ENCODE results near the gene SNX33.
"Not testable (repeated sequence)": the region's sequence is repeated elsewhere in the genome, so short reads cannot be mapped to it uniquely, and the experiment has no call there.

Gene SNX33

GRCh38 chr15:75701071-75702003 lies 53.6 kb downstream of the SNX33 start:
- H3K9ac ChIP-seq (ENCODE audit: insufficient read length): not testable (repeated sequence)

GRCh38 chr15:75702436-75702835 lies 54.7 kb downstream of the SNX33 start:
- Histone ChIP-seq H3K9ac (ENCODE audit: insufficient read length) (no peak overlapping the region), H3K27ac (no peak overlapping the region), H3K9me3 (ENCODE audit: low read depth, low read length) (no peaks in the 10 kb centered on the region), H3K4me3 (no peak overlapping the region), H3K36me3 (ENCODE audit: insufficient read depth, low read length) (no peaks in the 10 kb centered on the region)
- no peak for DNase-seq (ENCODE audit: low read depth, low spot score)
- TF ChIP-seq EZH2 (IDR thresholded peaks at IDR 0.05) (no peak), FOXP2 (optimal IDR thresholded peaks at IDR 0.05; ENCODE audit: control extremely low read depth, extremely low read length, insufficient read depth) (no peak), POLR2AphosphoS5 (IDR thresholded peaks at IDR 0.05; ENCODE audit: borderline replicate concordance, low read depth, low read length) (no peak)

More at GRCh38 chr15:75701071-75702003, 53.6 kb downstream of the SNX33 start:
- DNase-seq (ENCODE audit: low read depth, low spot score); H3K27ac ChIP-seq; H3K4me3 ChIP-seq; H3K9me3 ChIP-seq (ENCODE audit: low read depth, low read length); H3K36me3 ChIP-seq (ENCODE audit: insufficient read depth, low read length): not testable (repeated sequence)

- H3K36me3 ChIP-seq (ENCODE audit: insufficient read depth, low read length); H3K4me3 ChIP-seq; H3K27ac ChIP-seq; H3K9ac ChIP-seq (ENCODE audit: insufficient read length); DNase-seq (ENCODE audit: low read depth, low spot score); H3K9me3 ChIP-seq (ENCODE audit: low read depth, low read length): not testable (repeated sequence)
Measured at GRCh38 chr15:75703440-75704262, 55.9 kb downstream of the SNX33 start.

GRCh38 chr15:75704263-75704615 lies 56.5 kb downstream of the SNX33 start:
- no peak overlapping the region for H3K9ac ChIP-seq (ENCODE audit: insufficient read length)

GRCh38 chr15:75704618-75705017 lies 56.9 kb downstream of the SNX33 start:
- DNase-seq (ENCODE audit: low read depth, low spot score): no peak
- Histone ChIP-seq H3K4me3 (no peak overlapping the region), H3K27ac (no peak overlapping the region), H3K9me3 (ENCODE audit: low read depth, low read length) (no peaks in the 10 kb centered on the region), H3K9ac (ENCODE audit: insufficient read length) (no peak overlapping the region), H3K36me3 (ENCODE audit: insufficient read depth, low read length) (no peaks in the 10 kb centered on the region)
- TF ChIP-seq POLR2AphosphoS5 (IDR thresholded peaks at IDR 0.05; ENCODE audit: borderline replicate concordance, low read depth, low read length): no peak
- TF ChIP-seq EZH2 (IDR thresholded peaks at IDR 0.05): no peak
- TF ChIP-seq FOXP2 (optimal IDR thresholded peaks at IDR 0.05; ENCODE audit: control extremely low read depth, extremely low read length, insufficient read depth): no peak

More at GRCh38 chr15:75704263-75704615, 56.5 kb downstream of the SNX33 start:
- H3K27ac ChIP-seq: no peak overlapping the region
- H3K4me3 ChIP-seq: no peak overlapping the region
- no peak for DNase-seq (ENCODE audit: low read depth, low spot score)
- no peak for TF ChIP-seq FOXP2 (optimal IDR thresholded peaks at IDR 0.05; ENCODE audit: control extremely low read depth, extremely low read length, insufficient read depth)
- H3K9me3 ChIP-seq (ENCODE audit: low read depth, low read length): no peaks in the 10 kb centered on the region
- no peaks in the 10 kb centered on the region for H3K36me3 ChIP-seq (ENCODE audit: insufficient read depth, low read length)

- not testable (repeated sequence) for H3K9ac ChIP-seq (ENCODE audit: insufficient read length); DNase-seq (ENCODE audit: low read depth, low spot score); H3K36me3 ChIP-seq (ENCODE audit: insufficient read depth, low read length)
Measured at GRCh38 chr15:75705375-75705774, 57.7 kb downstream of the SNX33 start.

GRCh38 chr15:75705854-75706681 lies 58.4 kb downstream of the SNX33 start:
- no peaks in the 10 kb centered on the region for H3K9me3 ChIP-seq (ENCODE audit: low read depth, low read length)
- H3K9ac ChIP-seq (ENCODE audit: insufficient read length): no peak overlapping the region
- H3K27ac ChIP-seq: no peak overlapping the region
- no peak for TF ChIP-seq EZH2 (IDR thresholded peaks at IDR 0.05)
- TF ChIP-seq POLR2AphosphoS5 (IDR thresholded peaks at IDR 0.05; ENCODE audit: borderline replicate concordance, low read depth, low read length): no peak
- TF ChIP-seq FOXP2 (optimal IDR thresholded peaks at IDR 0.05; ENCODE audit: control extremely low read depth, extremely low read length, insufficient read depth): no peak
- no peaks in the 10 kb centered on the region for H3K36me3 ChIP-seq (ENCODE audit: insufficient read depth, low read length)
- no peak for DNase-seq (ENCODE audit: low read depth, low spot score)
- H3K4me3 ChIP-seq: no peak overlapping the region

More at GRCh38 chr15:75705375-75705774, 57.7 kb downstream of the SNX33 start:
- H3K9me3 ChIP-seq (ENCODE audit: low read depth, low read length); H3K27ac ChIP-seq; H3K4me3 ChIP-seq: not testable (repeated sequence)

GRCh38 chr15:75706682-75706954 lies 58.9 kb downstream of the SNX33 start:
- no peak overlapping the region for H3K9ac ChIP-seq (ENCODE audit: insufficient read length)
- no peaks in the 10 kb centered on the region for H3K9me3 ChIP-seq (ENCODE audit: low read depth, low read length)
- H3K36me3 ChIP-seq (ENCODE audit: insufficient read depth, low read length): no peaks in the 10 kb centered on the region
- TF ChIP-seq EZH2 (IDR thresholded peaks at IDR 0.05): no peak
- no peak for TF ChIP-seq POLR2AphosphoS5 (IDR thresholded peaks at IDR 0.05; ENCODE audit: borderline replicate concordance, low read depth, low read length)
- TF ChIP-seq FOXP2 (optimal IDR thresholded peaks at IDR 0.05; ENCODE audit: control extremely low read depth, extremely low read length, insufficient read depth): no peak
- no peak overlapping the region for H3K4me3 ChIP-seq
- no peak for DNase-seq (ENCODE audit: low read depth, low spot score)
- H3K27ac ChIP-seq: no peak overlapping the region

- H3K9ac ChIP-seq (ENCODE audit: insufficient read length); H3K27ac ChIP-seq; H3K4me3 ChIP-seq; DNase-seq (ENCODE audit: low read depth, low spot score); H3K9me3 ChIP-seq (ENCODE audit: low read depth, low read length); H3K36me3 ChIP-seq (ENCODE audit: insufficient read depth, low read length): not testable (repeated sequence)
Measured at GRCh38 chr15:75709458-75709857, 61.7 kb downstream of the SNX33 start.

GRCh38 chr15:75710874-75711273 lies 63.2 kb downstream of the SNX33 start:
- not testable (repeated sequence) for DNase-seq (ENCODE audit: low read depth, low spot score); H3K4me3 ChIP-seq; H3K9me3 ChIP-seq (ENCODE audit: low read depth, low read length); H3K36me3 ChIP-seq (ENCODE audit: insufficient read depth, low read length); H3K27ac ChIP-seq; H3K9ac ChIP-seq (ENCODE audit: insufficient read length)

GRCh38 chr15:75711495-75711894 lies 63.8 kb downstream of the SNX33 start:
- not testable (repeated sequence) for H3K9me3 ChIP-seq (ENCODE audit: low read depth, low read length); H3K9ac ChIP-seq (ENCODE audit: insufficient read length); H3K36me3 ChIP-seq (ENCODE audit: insufficient read depth, low read length); DNase-seq (ENCODE audit: low read depth, low spot score); H3K27ac ChIP-seq; H3K4me3 ChIP-seq

Data from SK-N-MC (cell line).